ENCODE data around the gene YPEL5.

YPEL5 gene

DNA sequence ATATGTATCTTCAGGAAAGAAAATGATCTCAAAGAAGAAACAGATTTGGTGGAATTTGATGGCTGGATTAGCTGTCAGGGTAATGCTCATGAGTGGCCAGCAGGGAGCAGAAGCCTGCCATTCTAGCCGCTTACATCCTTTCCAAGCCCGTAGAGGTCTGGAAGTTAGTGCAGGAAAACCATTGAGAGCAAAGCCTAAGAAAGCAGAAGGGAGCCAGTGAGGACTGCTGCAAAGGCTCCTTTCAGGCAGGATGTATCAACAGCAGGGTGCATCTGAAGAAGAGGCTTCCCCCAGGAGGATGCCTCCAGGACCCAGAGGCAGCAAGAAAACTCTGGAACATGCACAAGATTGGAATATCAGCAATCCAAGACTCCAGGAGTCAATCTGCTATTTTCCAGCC is 61.6 kb downstream of the YPEL5 start:
- no peak for DNase-seq

DNA sequence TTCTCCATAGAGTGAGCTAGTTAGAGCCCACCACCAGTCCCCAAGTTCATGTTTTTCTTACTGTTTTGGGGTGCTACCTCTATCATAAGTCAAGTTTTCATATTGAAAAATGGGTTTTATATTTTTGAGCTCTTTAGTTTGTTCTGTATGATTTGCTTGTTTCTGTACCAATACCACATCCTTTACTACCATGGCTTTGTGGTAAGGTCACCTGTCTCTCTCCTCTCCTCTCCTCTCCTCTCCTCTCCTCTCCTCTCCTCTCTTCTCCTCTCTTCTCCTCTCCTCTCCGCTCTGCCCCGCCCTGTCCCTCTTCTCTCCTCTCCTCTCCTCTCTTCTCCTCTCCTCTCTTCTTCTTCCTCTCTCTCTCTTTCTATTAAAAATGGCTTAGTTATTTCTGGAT is 62.4 kb downstream of the YPEL5 start:
- no peak for DNase-seq

Data from NCI-H1436 treated with DMSO at 0.1 percent for 48 hours (cell line).